DMS79 treated with DMSO at 0.1 percent for 48 hours (cell line): ENCODE data around the gene TMEM131L.
"Not testable (repeated sequence)": the region's sequence is repeated elsewhere in the genome, so short reads cannot be mapped to it uniquely, and the experiment has no call there.

Source experiments
- DNase-seq: peaks from one replicate; lab custom pipeline; 2025; lab: John Stamatoyannopoulos, UW

Gene TMEM131L

DNA sequence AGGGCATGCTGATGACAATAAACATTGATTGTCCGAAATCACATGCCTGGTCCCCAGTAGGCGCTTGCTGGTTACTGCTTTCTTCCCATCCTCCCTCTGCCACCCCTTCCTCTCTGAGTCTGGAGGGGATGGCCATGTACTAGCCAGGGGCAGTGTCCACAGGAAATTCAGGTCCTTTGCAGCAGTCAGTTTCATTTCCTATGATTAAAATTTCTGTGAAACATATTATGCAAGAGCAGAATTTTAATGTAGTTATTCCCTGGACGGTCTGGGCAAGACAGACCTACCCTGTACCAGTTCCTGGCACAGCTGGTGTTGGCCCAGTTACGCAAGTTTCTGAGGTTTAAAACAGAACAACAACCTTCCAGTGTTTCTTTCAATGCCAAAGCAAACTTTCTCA, 189.8 kb downstream of the TMEM131L start:
- DNase-seq = no peak

DNA sequence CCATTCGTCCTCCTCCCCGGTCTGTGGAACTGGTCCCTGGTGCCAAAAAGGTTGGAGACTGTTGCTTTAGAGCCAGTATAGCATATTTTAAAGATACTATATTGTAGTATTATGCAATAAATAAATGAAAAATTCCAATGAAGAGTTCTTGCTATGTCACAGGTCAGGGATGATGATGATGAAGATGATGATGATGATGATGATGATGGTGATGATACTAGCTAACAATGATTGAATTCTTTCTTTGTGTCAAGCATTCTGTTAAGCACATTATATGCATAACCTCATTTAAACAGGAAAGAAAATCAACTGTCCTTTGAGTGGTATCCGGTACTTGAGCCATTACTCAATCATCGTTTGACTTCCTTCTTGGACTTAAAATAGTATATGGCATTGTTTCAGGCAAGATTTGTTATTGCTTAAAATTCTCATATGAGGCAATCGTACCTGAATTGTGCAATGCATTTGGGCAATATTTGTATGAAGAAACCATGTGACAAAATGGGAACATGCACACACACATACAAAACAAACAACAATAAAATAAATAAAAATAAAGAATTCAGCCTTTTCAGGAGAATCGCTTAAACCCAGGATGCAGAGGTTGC, 195.2 kb downstream of the TMEM131L start:
- DNase-seq = no peak

DNA sequence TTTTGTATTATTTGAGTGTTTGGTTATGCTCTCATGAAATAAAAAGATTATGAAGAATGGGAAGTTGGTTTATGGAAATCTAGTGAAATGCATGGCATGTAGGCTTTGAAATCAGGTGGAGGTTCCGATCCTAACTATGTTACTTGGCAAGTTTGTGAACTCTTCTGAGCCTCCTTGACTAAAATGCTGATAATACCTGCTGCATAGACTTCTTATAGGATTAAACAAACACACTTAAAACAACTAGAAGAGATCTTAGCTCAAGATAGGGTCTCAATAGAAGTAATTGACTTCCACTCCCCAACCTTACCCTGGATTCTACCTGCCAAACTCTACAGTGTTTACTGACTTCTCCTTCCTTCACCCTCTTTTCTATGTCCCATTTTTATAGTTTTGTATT, 195.7 kb downstream of the TMEM131L start:
- no peak for DNase-seq

DNA sequence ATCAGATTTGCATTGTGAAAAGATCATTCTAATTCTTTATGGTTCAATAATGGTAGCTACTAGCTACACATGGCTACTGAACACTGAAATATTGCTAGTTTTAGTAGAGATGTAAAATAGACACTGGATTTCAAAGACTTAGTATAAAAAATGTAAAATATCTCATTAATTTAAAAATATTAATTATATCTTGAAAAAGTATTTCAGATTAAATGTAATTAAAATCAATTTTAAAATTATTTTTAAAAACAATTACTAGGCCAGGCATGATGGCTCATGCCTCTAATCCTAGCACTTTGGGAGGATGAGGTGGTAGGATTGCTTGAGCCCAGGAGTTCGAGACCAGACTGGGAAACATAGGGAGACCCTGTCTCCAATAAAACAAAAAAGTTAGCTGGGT, 197.5 kb downstream of the TMEM131L start:
- DNase-seq = no peak

DNA sequence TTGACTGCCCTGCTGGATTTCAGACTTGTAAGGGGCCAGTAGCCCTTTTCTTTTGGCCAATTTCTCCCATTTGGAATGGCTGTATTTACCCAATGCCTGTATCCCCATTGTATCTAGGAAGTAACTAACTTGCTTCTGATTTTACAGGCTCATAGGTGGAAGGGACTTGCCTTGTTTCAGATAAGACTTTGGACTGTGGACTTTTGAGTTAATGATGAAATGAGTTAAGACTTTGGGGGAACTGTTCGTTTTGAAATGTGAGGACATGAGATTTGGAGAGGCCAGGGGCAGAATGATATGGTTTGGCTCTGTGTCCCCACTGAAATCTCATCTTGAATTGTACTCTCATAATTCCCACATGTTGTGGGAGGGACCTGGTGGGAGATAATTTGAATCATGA, 200.3 kb downstream of the TMEM131L start:
- DNase-seq = not testable (repeated sequence)

DNA sequence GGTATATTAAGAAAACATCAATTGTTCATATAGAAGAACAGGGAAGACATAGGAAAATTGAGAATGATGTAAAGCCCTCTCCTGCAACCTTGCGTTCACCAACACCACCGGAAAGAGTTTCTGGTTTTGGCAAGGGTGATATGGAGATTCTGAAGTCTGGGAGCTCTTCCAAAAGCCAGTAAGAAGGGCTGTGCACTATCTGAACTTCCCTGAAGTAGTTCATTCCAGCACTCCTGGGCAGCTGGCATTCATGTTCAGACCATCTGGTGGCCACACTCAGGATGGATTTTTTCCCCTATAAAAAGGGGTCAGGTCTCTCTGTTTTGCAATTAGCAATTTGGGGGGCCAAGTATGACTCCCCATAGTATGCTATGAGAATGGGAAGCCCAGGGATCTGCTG, 202.5 kb downstream of the TMEM131L start:
- DNase-seq = no peak

DNA sequence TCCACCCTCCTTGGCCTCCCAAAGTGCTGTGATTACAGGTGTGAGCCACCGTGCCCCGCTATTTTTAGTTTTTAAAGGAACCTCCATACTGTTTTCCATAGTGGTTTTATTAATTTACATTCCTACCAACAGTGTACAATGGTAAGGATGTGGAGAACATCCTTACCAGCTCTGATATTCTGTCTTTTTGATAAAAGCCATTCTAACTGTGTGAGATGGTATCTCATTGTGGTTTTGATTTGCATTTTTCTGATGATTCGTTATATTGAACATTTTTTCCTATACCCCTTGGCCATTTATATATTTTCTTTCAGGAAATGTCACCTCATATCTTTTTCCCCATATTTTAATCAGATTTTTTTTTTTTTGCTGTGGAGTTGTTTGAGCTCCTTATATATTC, 203.7 kb downstream of the TMEM131L start:
- no peak for DNase-seq

DNA sequence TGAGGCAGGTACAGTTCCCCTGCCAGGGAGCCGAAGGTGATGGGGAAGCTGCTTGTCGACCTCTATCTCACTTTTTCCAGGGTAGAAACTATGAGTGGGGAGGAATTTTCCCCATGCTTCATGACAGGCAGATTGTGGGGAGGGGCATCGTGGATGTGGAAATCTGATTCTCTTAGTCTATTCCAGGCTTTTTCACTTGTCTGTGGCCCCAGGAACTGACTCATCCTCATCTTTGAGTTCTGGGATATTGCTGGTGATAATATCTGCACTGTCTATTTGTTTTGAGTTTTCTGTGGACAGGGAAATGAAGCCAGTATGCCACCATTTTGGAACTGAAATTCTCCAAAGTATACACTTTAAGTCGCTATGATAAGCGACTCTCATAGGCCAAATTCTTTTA, 210.3 kb downstream of the TMEM131L start:
- DNase-seq = no peak

DNA sequence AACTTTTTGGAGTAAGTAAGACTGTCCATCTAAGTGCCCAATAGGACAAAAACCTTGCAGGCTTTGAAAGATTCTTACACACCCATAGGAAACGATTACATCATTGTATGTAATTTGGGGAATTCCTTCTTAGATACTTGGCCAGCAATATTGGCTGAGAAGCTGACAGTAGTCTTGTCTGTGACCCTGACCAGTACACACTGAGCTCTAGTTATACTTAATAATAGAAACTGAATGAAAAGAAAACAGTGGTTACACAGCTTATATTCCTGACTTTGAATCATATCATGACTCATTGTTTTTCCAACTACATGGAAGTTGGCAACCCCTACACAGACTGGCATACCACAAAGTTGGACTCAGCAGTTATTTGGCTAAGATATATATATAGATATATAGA, 210.8 kb downstream of the TMEM131L start:
- DNase-seq = no peak

DNA sequence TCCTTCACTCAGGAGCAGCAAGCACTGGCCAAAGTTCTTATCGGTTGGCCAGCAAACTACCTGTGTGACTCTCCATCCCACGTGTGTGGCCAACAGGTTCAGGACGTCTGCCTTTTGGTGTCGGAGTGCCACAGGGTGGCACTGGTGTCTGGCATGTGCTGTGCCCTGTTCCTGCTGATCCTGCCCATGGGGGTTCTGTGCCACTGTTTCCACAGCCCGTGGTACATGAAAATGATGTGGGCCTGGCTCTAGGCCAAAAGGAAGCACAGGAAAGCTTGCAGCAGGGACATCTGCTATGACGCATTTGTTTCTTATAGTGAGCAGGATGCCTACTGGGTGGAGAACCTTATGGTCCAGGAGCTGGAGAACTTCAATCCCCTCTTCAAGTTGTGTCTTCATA, 213.3 kb downstream of the TMEM131L start:
- DNase-seq = no peak

DNA sequence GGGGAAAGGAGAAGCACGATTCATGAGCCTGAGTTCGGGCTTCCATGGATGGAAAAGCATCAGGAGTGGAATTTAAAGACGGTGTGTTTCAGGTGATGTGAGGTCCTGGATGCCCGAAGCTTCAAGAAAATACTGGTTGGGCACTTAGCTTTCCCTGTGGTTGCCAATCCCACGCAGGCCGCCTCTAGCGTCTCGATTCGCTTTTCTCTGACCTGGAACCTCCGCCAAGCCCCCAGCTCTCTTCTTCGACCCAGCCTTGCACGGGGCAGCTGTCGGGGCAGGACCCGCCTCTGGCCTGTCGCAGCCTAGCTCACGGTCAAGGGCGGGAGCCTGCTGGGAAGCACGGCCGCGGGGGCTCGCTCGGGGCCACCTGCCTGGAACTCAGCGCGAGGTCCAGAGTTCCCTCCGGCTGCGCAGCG, 217.6 kb downstream of the TMEM131L start:
- no peak for DNase-seq

DNA sequence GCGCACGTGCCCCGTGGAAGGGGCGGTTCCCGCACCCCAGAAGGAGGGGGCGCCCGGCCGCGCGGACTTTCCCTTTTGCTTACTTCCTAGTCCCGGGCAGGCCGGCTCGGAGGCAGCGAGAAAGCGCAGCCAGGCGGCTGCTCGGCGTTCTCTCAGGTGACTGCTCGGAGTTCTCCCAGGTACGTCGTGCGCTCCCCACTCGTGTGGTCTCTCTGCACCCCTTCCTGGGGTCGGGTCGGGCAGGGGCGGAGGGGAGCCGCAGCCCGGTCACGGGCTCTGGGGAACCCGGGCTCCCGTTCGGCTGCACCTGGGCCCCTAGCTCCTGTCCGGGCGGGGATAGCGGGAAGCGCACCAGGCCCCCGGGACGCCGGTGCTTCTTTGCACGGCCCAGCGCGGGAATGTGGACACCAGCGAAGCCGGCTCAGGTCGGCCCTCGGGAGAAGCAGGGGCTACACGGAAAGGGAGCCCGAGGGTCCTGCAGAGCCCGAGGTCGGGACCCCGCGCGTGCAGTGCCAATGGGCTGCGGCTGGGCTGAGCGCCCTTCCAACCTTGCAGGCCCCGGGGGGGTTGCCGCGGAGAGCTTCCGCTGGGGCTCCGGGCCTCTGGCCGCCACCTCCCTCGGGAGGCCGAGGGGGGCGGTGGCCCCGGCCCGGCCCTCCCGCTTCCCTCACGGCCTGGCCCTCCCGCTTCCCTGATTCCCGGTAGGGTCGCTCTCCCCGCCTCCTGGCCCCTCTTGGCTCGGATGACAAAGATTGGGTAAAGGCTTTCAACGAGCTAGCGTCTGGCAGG, 218.2 kb downstream of the TMEM131L start, which contains the start of gene TLR2:
TLR2 (plus strand) TSS at position 99 of the 789 bp plus-strand sequence. CDS start 18,628 bp downstream, outside the sequence.
- DNase-seq = no peak

DNA sequence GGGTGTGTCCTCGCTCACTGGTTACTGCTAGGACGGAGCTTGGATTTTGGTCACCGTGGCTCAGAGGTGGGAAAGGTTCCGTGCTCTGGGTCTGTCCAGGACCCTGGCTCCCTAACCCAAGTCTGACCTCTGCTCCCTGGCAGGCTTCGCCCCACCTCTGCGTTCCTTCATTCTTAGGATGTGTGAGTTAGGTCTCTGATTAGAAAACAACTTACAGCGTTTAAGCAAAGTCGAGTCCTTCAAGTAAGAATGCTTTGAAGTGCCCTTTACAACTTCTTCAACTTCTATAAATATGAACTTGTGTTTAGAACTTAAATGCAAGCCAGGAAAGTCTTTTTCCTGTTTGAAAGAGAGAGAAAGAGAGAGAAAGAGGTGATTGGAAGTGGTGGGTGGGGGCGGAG, 218.8 kb downstream of the TMEM131L start:
- DNase-seq = no peak
